Measurements from ENCODE around the gene C10orf105.

The C10orf105 gene

GRCh38 chr10:71696628-71697326 lies 22.8 kb downstream of the C10orf105 start:
- peak; percentile 34 to 43 for DNase-seq

- no peak for DNase-seq
These were observed 23.8 kb downstream of the C10orf105 start for GRCh38 chr10:71695502-71696476.

- DNase-seq, result peak; percentile 85 to 89
These were observed 25.0 kb downstream of the C10orf105 start for GRCh38 chr10:71694567-71694968.

- DNase-seq, result no peak
These were observed 25.5 kb downstream of the C10orf105 start for GRCh38 chr10:71694039-71694501.

GRCh38 chr10:71693377-71693776 lies 26.2 kb downstream of the C10orf105 start:
- no peak for DNase-seq

GRCh38 chr10:71692598-71693306 lies 26.8 kb downstream of the C10orf105 start:
- DNase-seq, result no peak

GRCh38 chr10:71691405-71691804 lies 28.2 kb downstream of the C10orf105 start:
- no peak for DNase-seq

- no peak for DNase-seq
These were observed 29.4 kb downstream of the C10orf105 start for GRCh38 chr10:71690094-71690720.

GRCh38 chr10:71688256-71688655 lies 31.3 kb downstream of the C10orf105 start:
- DNase-seq, result no peak

- DNase-seq, result no peak
These were observed 32.1 kb downstream of the C10orf105 start for GRCh38 chr10:71687480-71687879.

GRCh38 chr10:71687077-71687476 lies 32.5 kb downstream of the C10orf105 start:
- DNase-seq, result no peak

GRCh38 chr10:71685554-71686232 lies 33.9 kb downstream of the C10orf105 start:
- no peak for DNase-seq

GRCh38 chr10:71684356-71685173 lies 35.0 kb downstream of the C10orf105 start:
- DNase-seq, result no peak

- DNase-seq, result no peak
These were observed 36.3 kb downstream of the C10orf105 start for GRCh38 chr10:71683301-71683700.

GRCh38 chr10:71681977-71682376 lies 37.6 kb downstream of the C10orf105 start:
- DNase-seq, result no peak

- DNase-seq, result no peak
These were observed 40.2 kb downstream of the C10orf105 start for GRCh38 chr10:71679425-71679824.

- DNase-seq, result no peak
These were observed 41.3 kb downstream of the C10orf105 start for GRCh38 chr10:71678057-71678805.

- DNase-seq, result no peak
These were observed 42.3 kb downstream of the C10orf105 start for GRCh38 chr10:71677261-71677660.

GRCh38 chr10:71675295-71675970 lies 44.1 kb downstream of the C10orf105 start:
- no peak for DNase-seq
